HepG2 (cell line): ENCODE results near the gene NOXO1. TPM values are rescaled to one million over a fixed set of nuclear protein-coding genes. Genes with fewer than 3 reads are reported as not detected.
A peak's percentile ranks its signal among the peaks of the same experiment; 100 is the strongest.

Experiments
- AHR ChIP-seq: IDR thresholded peaks from 2 replicates; pipeline ENCODE4 v1.6.1; 2018; ENCODE audit warnings: missing genetic modification reagents, missing compliant biosample characterization
- ATF7 ChIP-seq, 2 experiments: fragments of 450-650 bp in 1 of 2; sonication (generic) in 1 of 2; formaldehyde crosslinking in 1 of 2; IDR thresholded peaks; 2 replicates each; pipeline versions ENCODE4 v1.4.0 to v1.6.1; 2016 to 2020; ENCODE audit warnings: antibody characterized with exemption in 1 of 2, mild to moderate bottlenecking in 1 of 2, missing genetic modification reagents in 1 of 2
- HDAC1 ChIP-seq: sonication (generic); formaldehyde crosslinking; IDR thresholded peaks from 2 replicates; pipeline ENCODE4 v1.5.1; 2020; ENCODE audit warnings: mild to moderate bottlenecking, missing genetic modification reagents
- HOXA3 ChIP-seq: sonication (generic); formaldehyde crosslinking; IDR thresholded peaks from 2 replicates; pipeline ENCODE4 v1.5.0; 2020; ENCODE audit warnings: missing genetic modification reagents
- KAT7 ChIP-seq: IDR thresholded peaks from 2 replicates; pipeline ENCODE4 v1.6.1; 2018; ENCODE audit warnings: borderline replicate concordance, missing compliant biosample characterization
- KLF15 ChIP-seq: sonication (generic); formaldehyde crosslinking; IDR thresholded peaks from 2 replicates; pipeline ENCODE4 v1.8.1; 2023; ENCODE audit warnings: borderline replicate concordance, mild to moderate bottlenecking, inconsistent platforms, missing genetic modification reagents, mixed read lengths
- MAZ ChIP-seq, 2 experiments: sonication (generic) in 1 of 2; formaldehyde crosslinking in 1 of 2; IDR thresholded peaks; 2 replicates each; pipeline versions ENCODE4 v1.5.0 to v1.6.1; 2012 to 2020; ENCODE audit warnings: low read depth in 2 of 2, mild to moderate bottlenecking in 2 of 2, borderline replicate concordance in 1 of 2, improper control_type of control experiment in 1 of 2, low read length in 1 of 2, missing genetic modification reagents in 1 of 2, moderate library complexity in 1 of 2
- THAP8 ChIP-seq: sonication (generic); formaldehyde crosslinking; IDR thresholded peaks from 2 replicates; pipeline ENCODE4 v1.5.1; 2020; ENCODE audit warnings: missing genetic modification reagents, mild to moderate bottlenecking, borderline replicate concordance
- ZNF224 ChIP-seq: sonication (generic); formaldehyde crosslinking; IDR thresholded peaks from 2 replicates; pipeline ENCODE4 v1.5.0; 2020; ENCODE audit warnings: mild to moderate bottlenecking, missing genetic modification reagents
- ZNF253 ChIP-seq: sonication (generic); formaldehyde crosslinking; IDR thresholded peaks from 2 replicates; pipeline ENCODE4 v1.8.0; 2022; ENCODE audit warnings: mild to moderate bottlenecking, missing genetic modification reagents, borderline replicate concordance
- ZNF30 ChIP-seq: sonication (generic); formaldehyde crosslinking; IDR thresholded peaks from 2 replicates; pipeline ENCODE4 v1.5.0; 2020; ENCODE audit warnings: mild to moderate bottlenecking, missing genetic modification reagents
- ZNF430 ChIP-seq: sonication (generic); formaldehyde crosslinking; IDR thresholded peaks from 2 replicates; pipeline ENCODE4 v1.9.0; 2021; ENCODE audit warnings: mild to moderate bottlenecking, missing genetic modification reagents
- ZNF770 ChIP-seq: sonication (generic); formaldehyde crosslinking; IDR thresholded peaks from 2 replicates; pipeline ENCODE4 v1.5.0; 2020; ENCODE audit warnings: mild to moderate bottlenecking, missing genetic modification reagents
- polyA plus RNA-seq, 8 experiments: library from polyadenylated mRNA; depleted of rRNA in 3 of 8; stranded (reverse) in 7 of 8; unstranded in 1 of 8; fragments of >200 nt; fragmentation: Illumina TruSeq in 4 of 8; extraction: Trizol in 4 of 8; gene quantifications; 2 replicates each; pipeline versions ENCODE4 v1.2.1 to v1.2.3, GENCODE V29; 2011 to 2016; ENCODE audit warnings: low read depth in 4 of 8, missing spikeins in 1 of 8, mixed read lengths in 1 of 8; ENCODE audit not compliant: insufficient read depth in 1 of 8
- total RNA-seq, 5 experiments: library from RNA; depleted of rRNA; stranded (reverse); fragments of >200 nt; fragmentation: Illumina TruSeq; extraction: Trizol; gene quantifications; 2 replicates each; pipeline ENCODE4 v1.2.3, GENCODE V29; 2016; ENCODE audit warnings: low read depth in 1 of 5
- TF ChIP-seq, protein P1 (sequence below): sonication (generic); formaldehyde crosslinking; IDR thresholded peaks from 2 replicates; pipeline ENCODE4 v1.4.0; 2020; ENCODE audit warnings: missing genetic modification reagents
- TF ChIP-seq, protein P2 (sequence below): sonication (generic); formaldehyde crosslinking; IDR thresholded peaks from 2 replicates; pipeline ENCODE4 v1.4.0; 2020; ENCODE audit warnings: missing genetic modification reagents
- TF ChIP-seq, protein P3 (sequence below): sonication (generic); formaldehyde crosslinking; IDR thresholded peaks from 2 replicates; pipeline ENCODE4 v1.5.0; 2020; ENCODE audit warnings: missing genetic modification reagents, mild to moderate bottlenecking, borderline replicate concordance

The NOXO1 gene
- total and polyA plus RNA-seq, 2 of the 13 experiments (the other 11 are each of a cell fraction or from before 2014, with no cell fraction given) = 0.69 to 1.4 TPM

GRCh38 chr16:1984347-1985225 lies 3.3 kb upstream of the NOXO1 start (continued):
- TF ChIP-seq, protein P1, sequence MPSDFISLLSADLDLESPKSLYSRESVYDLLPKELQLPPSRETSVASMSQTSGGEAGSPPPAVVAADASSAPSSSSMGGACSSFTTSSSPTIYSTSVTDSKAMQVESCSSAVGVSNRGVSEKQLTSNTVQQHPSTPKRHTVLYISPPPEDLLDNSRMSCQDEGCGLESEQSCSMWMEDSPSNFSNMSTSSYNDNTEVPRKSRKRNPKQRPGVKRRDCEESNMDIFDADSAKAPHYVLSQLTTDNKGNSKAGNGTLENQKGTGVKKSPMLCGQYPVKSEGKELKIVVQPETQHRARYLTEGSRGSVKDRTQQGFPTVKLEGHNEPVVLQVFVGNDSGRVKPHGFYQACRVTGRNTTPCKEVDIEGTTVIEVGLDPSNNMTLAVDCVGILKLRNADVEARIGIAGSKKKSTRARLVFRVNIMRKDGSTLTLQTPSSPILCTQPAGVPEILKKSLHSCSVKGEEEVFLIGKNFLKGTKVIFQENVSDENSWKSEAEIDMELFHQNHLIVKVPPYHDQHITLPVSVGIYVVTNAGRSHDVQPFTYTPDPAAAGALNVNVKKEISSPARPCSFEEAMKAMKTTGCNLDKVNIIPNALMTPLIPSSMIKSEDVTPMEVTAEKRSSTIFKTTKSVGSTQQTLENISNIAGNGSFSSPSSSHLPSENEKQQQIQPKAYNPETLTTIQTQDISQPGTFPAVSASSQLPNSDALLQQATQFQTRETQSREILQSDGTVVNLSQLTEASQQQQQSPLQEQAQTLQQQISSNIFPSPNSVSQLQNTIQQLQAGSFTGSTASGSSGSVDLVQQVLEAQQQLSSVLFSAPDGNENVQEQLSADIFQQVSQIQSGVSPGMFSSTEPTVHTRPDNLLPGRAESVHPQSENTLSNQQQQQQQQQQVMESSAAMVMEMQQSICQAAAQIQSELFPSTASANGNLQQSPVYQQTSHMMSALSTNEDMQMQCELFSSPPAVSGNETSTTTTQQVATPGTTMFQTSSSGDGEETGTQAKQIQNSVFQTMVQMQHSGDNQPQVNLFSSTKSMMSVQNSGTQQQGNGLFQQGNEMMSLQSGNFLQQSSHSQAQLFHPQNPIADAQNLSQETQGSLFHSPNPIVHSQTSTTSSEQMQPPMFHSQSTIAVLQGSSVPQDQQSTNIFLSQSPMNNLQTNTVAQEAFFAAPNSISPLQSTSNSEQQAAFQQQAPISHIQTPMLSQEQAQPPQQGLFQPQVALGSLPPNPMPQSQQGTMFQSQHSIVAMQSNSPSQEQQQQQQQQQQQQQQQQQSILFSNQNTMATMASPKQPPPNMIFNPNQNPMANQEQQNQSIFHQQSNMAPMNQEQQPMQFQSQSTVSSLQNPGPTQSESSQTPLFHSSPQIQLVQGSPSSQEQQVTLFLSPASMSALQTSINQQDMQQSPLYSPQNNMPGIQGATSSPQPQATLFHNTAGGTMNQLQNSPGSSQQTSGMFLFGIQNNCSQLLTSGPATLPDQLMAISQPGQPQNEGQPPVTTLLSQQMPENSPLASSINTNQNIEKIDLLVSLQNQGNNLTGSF (CRISPR knock-in tag) = no peak
- TF ChIP-seq ZNF430 (CRISPR knock-in tag) (no peak), KAT7 (CRISPR knock-in tag) (no peak), ZNF224 (no peak), ATF7 (IDR thresholded peaks at IDR 0.05) (no peak), ATF7 (CRISPR knock-in tag; IDR thresholded peaks at IDR 0.05) (no peak), HDAC1 (peak; percentile 79), THAP8 (CRISPR knock-in tag) (no peak; the same call in 1 of the 2 replicates), ZNF30 (CRISPR knock-in tag) (no peak), KLF15 (CRISPR knock-in tag) (no peak), HOXA3 (CRISPR knock-in tag) (peak; percentile 28), MAZ (IDR thresholded peaks at IDR 0.05; ENCODE audit: borderline replicate concordance, low read depth, low read length) (no peak), MAZ (CRISPR knock-in tag; IDR thresholded peaks at IDR 0.05; ENCODE audit: low read depth) (0 out of 2 replicates have a peak, but pooled peaks have one; percentile 11), ZNF253 (CRISPR knock-in tag) (no peak), ZNF770 (CRISPR knock-in tag) (peak; percentile 89), AHR (no peak)
- TF ChIP-seq, protein P2, sequence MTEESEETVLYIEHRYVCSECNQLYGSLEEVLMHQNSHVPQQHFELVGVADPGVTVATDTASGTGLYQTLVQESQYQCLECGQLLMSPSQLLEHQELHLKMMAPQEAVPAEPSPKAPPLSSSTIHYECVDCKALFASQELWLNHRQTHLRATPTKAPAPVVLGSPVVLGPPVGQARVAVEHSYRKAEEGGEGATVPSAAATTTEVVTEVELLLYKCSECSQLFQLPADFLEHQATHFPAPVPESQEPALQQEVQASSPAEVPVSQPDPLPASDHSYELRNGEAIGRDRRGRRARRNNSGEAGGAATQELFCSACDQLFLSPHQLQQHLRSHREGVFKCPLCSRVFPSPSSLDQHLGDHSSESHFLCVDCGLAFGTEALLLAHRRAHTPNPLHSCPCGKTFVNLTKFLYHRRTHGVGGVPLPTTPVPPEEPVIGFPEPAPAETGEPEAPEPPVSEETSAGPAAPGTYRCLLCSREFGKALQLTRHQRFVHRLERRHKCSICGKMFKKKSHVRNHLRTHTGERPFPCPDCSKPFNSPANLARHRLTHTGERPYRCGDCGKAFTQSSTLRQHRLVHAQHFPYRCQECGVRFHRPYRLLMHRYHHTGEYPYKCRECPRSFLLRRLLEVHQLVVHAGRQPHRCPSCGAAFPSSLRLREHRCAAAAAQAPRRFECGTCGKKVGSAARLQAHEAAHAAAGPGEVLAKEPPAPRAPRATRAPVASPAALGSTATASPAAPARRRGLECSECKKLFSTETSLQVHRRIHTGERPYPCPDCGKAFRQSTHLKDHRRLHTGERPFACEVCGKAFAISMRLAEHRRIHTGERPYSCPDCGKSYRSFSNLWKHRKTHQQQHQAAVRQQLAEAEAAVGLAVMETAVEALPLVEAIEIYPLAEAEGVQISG = no peak
- TF ChIP-seq, protein P3, sequence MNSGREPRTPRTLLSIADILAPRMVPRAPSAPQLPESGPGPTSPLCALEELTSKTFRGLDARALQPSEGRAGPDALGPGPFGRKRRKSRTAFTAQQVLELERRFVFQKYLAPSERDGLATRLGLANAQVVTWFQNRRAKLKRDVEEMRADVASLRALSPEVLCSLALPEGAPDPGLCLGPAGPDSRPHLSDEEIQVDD = peak; percentile 62; the same call in 1 of the 2 replicates
